CD14-positive monocyte (primary cell): ENCODE results near the gene C19orf12. TPM values are rescaled to one million over a fixed set of nuclear protein-coding genes. Genes with fewer than 3 reads are reported as not detected.

Experiments
- DNase-seq, 3 donors: peaks; one replicate each; pipeline ENCODE4 v3.0.0-alpha.2; 2011 to 2022
- H2AFZ ChIP-seq: 2 replicates; pipeline ENCODE4 v1.6.0; 2012; ENCODE audit warnings: mild to moderate bottlenecking, low read depth, low read length, inconsistent platforms; ENCODE audit not compliant: insufficient read depth, poor library complexity, severe bottlenecking
- H3K27ac ChIP-seq, 2 donors: 1 replicate in 1 of 2; 2 replicates in 1 of 2; pipeline ENCODE4 v1.5.1; 2012 to 2013; ENCODE audit warnings: low read length in 2 of 2, control low read depth in 1 of 2, inconsistent platforms in 1 of 2, low read depth in 1 of 2, mild to moderate bottlenecking in 1 of 2
- H3K27me3 ChIP-seq, 2 donors: one replicate each; pipeline versions ENCODE4 v1.6.0 to v1.6.1; 2011 to 2013; ENCODE audit warnings: low read length in 2 of 2; ENCODE audit not compliant: control insufficient read depth in 2 of 2, insufficient read depth in 2 of 2
- H3K36me3 ChIP-seq, 2 donors: replicated peaks in 1 of 2; 1 replicate in 1 of 2; 2 replicates in 1 of 2; pipeline versions ENCODE4 v1.5.1 to v1.6.1; 2012 to 2013; ENCODE audit warnings: low read length in 2 of 2, control low read depth in 1 of 2, inconsistent platforms in 1 of 2, mild to moderate bottlenecking in 1 of 2; ENCODE audit not compliant: insufficient read depth in 2 of 2, control insufficient read depth in 1 of 2
- H3K4me1 ChIP-seq, 2 donors: 1 replicate in 1 of 2; 2 replicates in 1 of 2; pipeline versions ENCODE4 v1.5.1 to v1.6.1; 2012 to 2013; ENCODE audit warnings: low read length in 2 of 2, control low read depth in 1 of 2, inconsistent platforms in 1 of 2, mild to moderate bottlenecking in 1 of 2, moderate library complexity in 1 of 2; ENCODE audit not compliant: insufficient read depth in 2 of 2, control insufficient read depth in 1 of 2
- H3K4me2 ChIP-seq: replicated peaks from 2 replicates; pipeline ENCODE3; 2012; ENCODE audit warnings: low read length, moderate library complexity, mild to moderate bottlenecking; ENCODE audit not compliant: poor library complexity, severe bottlenecking; ENCODE audit errors: extremely low read depth
- H3K4me3 ChIP-seq, 3 experiments: fragments of 200-600 bp in 1 of 3; sonication (generic) in 1 of 3; replicated peaks in 1 of 3; 1 replicate in 2 of 3; 2 replicates in 1 of 3; pipeline ENCODE4 v1.5.1; 2011 to 2013; ENCODE audit warnings: low read length in 3 of 3, mild to moderate bottlenecking in 3 of 3, control low read depth in 2 of 3, low read depth in 2 of 3, inconsistent platforms in 1 of 3, moderate library complexity in 1 of 3
- H3K79me2 ChIP-seq: 2 replicates; pipeline ENCODE4 v1.6.0; 2012; ENCODE audit warnings: mild to moderate bottlenecking, control low read depth, inconsistent platforms, low read length, moderate library complexity; ENCODE audit not compliant: insufficient read depth
- H3K9ac ChIP-seq: 2 replicates; pipeline ENCODE4 v1.6.0; 2017; ENCODE audit warnings: low read length, mild to moderate bottlenecking; ENCODE audit not compliant: insufficient read depth, poor library complexity, severe bottlenecking
- H3K9me3 ChIP-seq, 2 donors: replicated peaks in 1 of 2; 1 replicate in 1 of 2; 2 replicates in 1 of 2; pipeline versions ENCODE4 v1.5.1 to v1.6.1; 2012 to 2013; ENCODE audit warnings: low read length in 2 of 2, control low read depth in 1 of 2; ENCODE audit not compliant: control insufficient read depth in 1 of 2, insufficient read depth in 1 of 2
- H4K20me1 ChIP-seq: 2 replicates; pipeline ENCODE4 v1.6.0; 2012; ENCODE audit warnings: mild to moderate bottlenecking, low read length, control low read depth, moderate library complexity; ENCODE audit not compliant: insufficient read depth
- H3K27ac Mint-ChIP-seq, 7 donors: one replicate each; pipeline ENCODE4 v1.8.0; 2020; ENCODE audit warnings: mild to moderate bottlenecking in 7 of 7, mixed read lengths in 7 of 7, moderate library complexity in 6 of 7, inconsistent platforms in 2 of 7
- H3K27me3 Mint-ChIP-seq, 3 donors: one replicate each; pipeline ENCODE4 v1.8.0; 2021 to 2022; ENCODE audit warnings: low read depth in 3 of 3, mild to moderate bottlenecking in 3 of 3, mixed read lengths in 3 of 3, moderate library complexity in 3 of 3, inconsistent platforms in 1 of 3
- H3K36me3 Mint-ChIP-seq, 2 donors: one replicate each; pipeline ENCODE4 v1.8.0; 2020; ENCODE audit warnings: mixed read lengths in 2 of 2, inconsistent platforms in 1 of 2, mild to moderate bottlenecking in 1 of 2
- H3K4me1 Mint-ChIP-seq: one replicate; pipeline ENCODE4 v1.8.0; 2020; ENCODE audit warnings: mild to moderate bottlenecking, mixed read lengths
- H3K4me3 Mint-ChIP-seq, 2 donors: one replicate each; pipeline ENCODE4 v1.8.0; 2020; ENCODE audit warnings: mild to moderate bottlenecking in 2 of 2, mixed read lengths in 2 of 2, moderate library complexity in 1 of 2
- H3K9me3 Mint-ChIP-seq, 7 donors: one replicate each; pipeline ENCODE4 v1.8.0; 2020 to 2022; ENCODE audit warnings: mixed read lengths in 7 of 7, mild to moderate bottlenecking in 6 of 7, moderate library complexity in 6 of 7, inconsistent platforms in 2 of 7
- CTCF ChIP-seq: fragments of 200-600 bp; IDR thresholded peaks from one replicate; pipeline ENCODE4 v1.8.0; 2022; ENCODE audit warnings: antibody characterized with exemption, mild to moderate bottlenecking
- WGBS: methylation state at CpG from one replicate; pipeline ENCODE4 v1.1.5; 2013; ENCODE audit warnings: missing lambda C conversion rate; ENCODE audit not compliant: insufficient coverage; 5-methylcytosine and 5-hydroxymethylcytosine counted together
- intact Hi-C, 2 donors: fragments of 100-400 bp; cut with micrococcal nuclease; formaldehyde crosslinking; loops; one replicate each; pipeline versions ENCODE4 v1.15.0 to v1.15.1; 2023
- polyA plus RNA-seq, 3 donors: library from polyadenylated mRNA; depleted of rRNA in 1 of 3; unstranded in 2 of 3; stranded (reverse) in 1 of 3; fragments of 300-500 nt in 2 of 3; fragments of >200 nt in 1 of 3; fragmentation: Illumina TruSeq in 2 of 3; gene quantifications; 1 replicate in 2 of 3; 2 replicates in 1 of 3; pipeline ENCODE4 v1.2.3, GENCODE V29; 2012 to 2021

C19orf12 gene
- polyA plus RNA-seq, 3 donors, result 6.0 to 8.0 (median 6.8) TPM

- Mint-ChIP-seq H3K36me3 (no peaks in the 10 kb centered on the region), H3K9me3 (peaks cover 0 to 11% (median 5%) of the 10 kb centered on the region in 7 donors), H3K27ac (peak overlapping the region in 1 of 7 donors; percentile 87), H3K4me3 (no peak overlapping the region), H3K27me3 (peaks cover 0 to 1% (median 0%) of the 10 kb centered on the region in 3 donors), H3K4me1 (peaks cover 6% of the 10 kb centered on the region)
- Histone ChIP-seq H3K27me3 (no peaks in the 10 kb centered on the region), H3K36me3 (no peaks in the 10 kb centered on the region), H3K9ac (no peak overlapping the region), H3K4me1 (peaks cover 0 to 3% of the 10 kb centered on the region in 2 donors), H2AFZ (no peak overlapping the region), H3K4me3 (no peak overlapping the region), H3K9me3 (peaks cover 0 to 5% of the 10 kb centered on the region in 2 donors), H3K4me2 (no peak overlapping the region), H3K27ac (no peak overlapping the region), H3K79me2 (no peaks in the 10 kb centered on the region), H4K20me1 (no peaks in the 10 kb centered on the region)
- intact Hi-C loops, result no loop called here
- WGBS, result 94% methylated on average over 6 of the region's 6 CpGs
- no peak for TF ChIP-seq CTCF
- no peak for DNase-seq
Measured at GRCh38 chr19:29695765-29696564, 19.1 kb downstream of the C19orf12 start.

GRCh38 chr19:29694669-29695627 lies 20.1 kb downstream of the C19orf12 start:
- Histone ChIP-seq H3K4me1 (peaks cover 0 to 3% of the 10 kb centered on the region in 2 donors), H3K4me2 (no peak overlapping the region), H3K4me3 (no peak overlapping the region), H3K9ac (no peak overlapping the region), H2AFZ (no peak overlapping the region), H4K20me1 (no peaks in the 10 kb centered on the region), H3K9me3 (peaks cover 3 to 12% of the 10 kb centered on the region in 2 donors), H3K79me2 (no peaks in the 10 kb centered on the region), H3K36me3 (no peaks in the 10 kb centered on the region), H3K27me3 (no peaks in the 10 kb centered on the region), H3K27ac (no peak overlapping the region)
- Mint-ChIP-seq H3K4me1 (peaks cover 6% of the 10 kb centered on the region), H3K4me3 (no peak overlapping the region), H3K36me3 (no peaks in the 10 kb centered on the region), H3K27me3 (peaks cover 0 to 1% (median 0%) of the 10 kb centered on the region in 3 donors), H3K27ac (peak overlapping the region in 2 of 7 donors; percentile 50 to 63), H3K9me3 (peaks cover 2 to 21% (median 12%) of the 10 kb centered on the region in 7 donors)
- WGBS, result 80% methylated on average over 15 of the region's 19 CpGs
- DNase-seq, result peak; percentile 67 to 74 (median 73)
- peak; percentile 91 for TF ChIP-seq CTCF
- intact Hi-C loops, result loop anchor here in 1 of 2 donors (1.0 kb wide), 1 partner anchor 21 kb away; no protein-coding TSS in a partner anchor
